Stomach (tissue), 9 donors: Measurements from ENCODE around the gene RPP30. TPM values are rescaled to one million over a fixed set of nuclear protein-coding genes. Genes with fewer than 3 reads are reported as not detected.
A peak's percentile ranks its signal among the peaks of the same experiment; 100 is the strongest.

ENCODE experiments used
- DNase-seq, 2 donors: peaks; one replicate each; pipeline versions ENCODE4 v3.0.0 to v3.0.0-alpha.2; 2013 to 2019
- H3K27ac ChIP-seq, 5 donors: fragments of 200-600 bp in 4 of 5; sonication (generic) in 4 of 5; one replicate each; pipeline ENCODE4 v1.5.1; 2013 to 2019; ENCODE audit warnings: mild to moderate bottlenecking in 1 of 5, moderate library complexity in 1 of 5
- H3K27me3 ChIP-seq, 3 donors: fragments of 200-600 bp; sonication (generic); one replicate each; pipeline ENCODE4 v1.5.1; 2017 to 2019; ENCODE audit warnings: mixed run types in 1 of 3
- H3K36me3 ChIP-seq, 4 donors: fragments of 200-600 bp; sonication (generic); 1 replicate in 3 of 4; 2 replicates in 1 of 4; pipeline ENCODE4 v1.5.1; 2016 to 2019
- H3K4me1 ChIP-seq, 4 donors: fragments of 200-600 bp; sonication (generic); one replicate each; pipeline ENCODE4 v1.5.1; 2016 to 2019
- H3K4me3 ChIP-seq, 4 donors: fragments of 200-600 bp; sonication (generic) in 3 of 4; one replicate each; pipeline ENCODE4 v1.5.1; 2016 to 2019; ENCODE audit warnings: mild to moderate bottlenecking in 1 of 4
- H3K9me3 ChIP-seq, 4 donors: fragments of 200-600 bp; sonication (generic); one replicate each; pipeline ENCODE4 v1.5.1; 2016 to 2019
- CTCF ChIP-seq, 7 experiments: fragments of 450-650 bp in 4 of 7; fragments of 200-600 bp in 3 of 7; sonication (generic) in 3 of 7; IDR thresholded peaks; one replicate each; pipeline ENCODE4 v1.5.1; 2016 to 2019; ENCODE audit warnings: antibody characterized with exemption in 7 of 7, control low read depth in 2 of 7, mild to moderate bottlenecking in 1 of 7
- EP300 ChIP-seq: sonication (generic); formaldehyde crosslinking; IDR thresholded peaks from one replicate; pipeline ENCODE4 v1.6.1; 2017; ENCODE audit warnings: antibody characterized with exemption
- POLR2A ChIP-seq, 4 donors: fragments of 450-650 bp; IDR thresholded peaks; one replicate each; pipeline ENCODE4 v1.6.1; 2016; ENCODE audit warnings: antibody characterized with exemption in 4 of 4, control low read depth in 2 of 4, mild to moderate bottlenecking in 1 of 4, moderate library complexity in 1 of 4
- POLR2AphosphoS5 ChIP-seq, 3 donors: sonication (generic); formaldehyde crosslinking; IDR thresholded peaks; one replicate each; pipeline ENCODE4 v1.6.1; 2016; ENCODE audit warnings: antibody characterized with exemption in 3 of 3
- WGBS, 5 donors: extraction: QIAGEN DNeasy Blood & Tissue Kit in 3 of 5; methylation state at CpG; one replicate each; pipeline versions ENCODE4 v1.1.5 to v1.1.7; 2013 to 2018; 5-methylcytosine and 5-hydroxymethylcytosine counted together
- intact Hi-C: fragments of 100-400 bp; cut with DNase I; formaldehyde crosslinking; loops from one replicate; pipeline ENCODE4 v1.15.1; 2023; ENCODE audit warnings: low total_unique reads
- polyA plus RNA-seq, 3 donors: library from polyadenylated mRNA; stranded (reverse); fragments of 200-250 nt; gene quantifications; one replicate each; pipeline ENCODE4 v1.2.3, GENCODE V29; 2013
- small RNA-seq, 4 donors: library from RNA; depleted of rRNA; stranded (forward); fragments of <200 nt; gene quantifications; one replicate each; pipeline ENCODE3, GENCODE V24; 2016
- total RNA-seq, 5 donors: library from RNA; depleted of rRNA; stranded (reverse); fragments of >200 nt; gene quantifications; one replicate each; pipeline versions ENCODE4 v1.1.0 to v1.2.3, GENCODE V29; 2014 to 2016
- donor health status: healthy with polysubstance abuse.
- donor health status: Bipolar disorder and iron deficiency.
- donor health status: healthy.

Gene RPP30
- total and polyA plus RNA-seq, 8 donors = 8.8 to 53.4 (median 24.1) TPM

GRCh38 chr10:90944749-90945148, 73.0 kb downstream of the RPP30 start:
- Histone ChIP-seq H3K36me3 (no peaks in the 10 kb centered on the region), H3K4me1 (no peaks in the 10 kb centered on the region), H3K27me3 (no peaks in the 10 kb centered on the region), H3K4me3 (no peak overlapping the region), H3K9me3 (no peaks in the 10 kb centered on the region), H3K27ac (no peak overlapping the region)
- DNase-seq = no peak
- 0 to 37% (median 24%) methylated on average over 1 of the region's 1 CpG for WGBS, 5 donors
- no peak for TF ChIP-seq POLR2A (IDR thresholded peaks at IDR 0.05)
- TF ChIP-seq CTCF (IDR thresholded peaks at IDR 0.05) = no peak
- no peak for TF ChIP-seq POLR2AphosphoS5 (IDR thresholded peaks at IDR 0.05)
- TF ChIP-seq EP300 = no peak
- intact Hi-C loops = no loop called here

GRCh38 chr10:90945491-90946070, 73.8 kb downstream of the RPP30 start:
- Histone ChIP-seq H3K27me3 (no peaks in the 10 kb centered on the region), H3K9me3 (no peaks in the 10 kb centered on the region), H3K27ac (no peak overlapping the region), H3K36me3 (no peaks in the 10 kb centered on the region), H3K4me3 (no peak overlapping the region), H3K4me1 (no peaks in the 10 kb centered on the region)
- intact Hi-C loops = no loop called here
- peak in 1 of 2 donors; percentile 36 for DNase-seq
- no peak for TF ChIP-seq CTCF (IDR thresholded peaks at IDR 0.05)
- no peak for TF ChIP-seq POLR2A (IDR thresholded peaks at IDR 0.05)
- TF ChIP-seq EP300 = no peak
- TF ChIP-seq POLR2AphosphoS5 (IDR thresholded peaks at IDR 0.05) = no peak
- 77 to 90% (median 89%) methylated on average over 4 of the region's 4 CpGs for WGBS, 5 donors

- intact Hi-C loops = no loop called here
Measured at GRCh38 chr10:90947030-90947960, 75.5 kb downstream of the RPP30 start.

More at GRCh38 chr10:90947030-90947960, 75.5 kb downstream of the RPP30 start:
- 75 to 86% (median 84%) methylated on average over 5 of the region's 5 CpGs for WGBS, 5 donors
- no peaks in the 10 kb centered on the region for H3K4me1 ChIP-seq
- no peak for DNase-seq
- H3K9me3 ChIP-seq = no peaks in the 10 kb centered on the region
- TF ChIP-seq CTCF (IDR thresholded peaks at IDR 0.05) = no peak
- TF ChIP-seq EP300 = no peak
- H3K4me3 ChIP-seq = no peak overlapping the region
- no peak overlapping the region for H3K27ac ChIP-seq
- no peaks in the 10 kb centered on the region for H3K36me3 ChIP-seq
- H3K27me3 ChIP-seq = no peaks in the 10 kb centered on the region

Small RNA genes within 50 kb of the gene (small RNA-seq; reads per million reads assigned to genes)
- gene RF00019 (0 reads per million in 4 donors), gene RNU6-740P (0 reads per million in 4 donors)

Other genes starting within 250 kb of the RPP30 start
- 1 to 10 TPM in 3 of 5 donors, not detected in 2; 3.0 to 7.1 (median 5.5) TPM for gene HTR7, start 13.9 kb upstream of the RPP30 start, total RNA-seq
- gene HTR7, start 13.9 kb upstream of the RPP30 start, polyA plus RNA-seq = under 1 TPM; 0.28 to 0.56 (median 0.31) TPM
- 1 to 10 TPM in 1 of 5 donors, under 1 TPM in 1, not detected in 3; 0.87 to 1.5 TPM for gene ANKRD1, start 49.1 kb downstream of the RPP30 start, total RNA-seq
- gene ANKRD1, start 49.1 kb downstream of the RPP30 start, polyA plus RNA-seq = 10 to 100 TPM in 1 of 3 donors, 1 to 10 TPM in 1, under 1 TPM in 1; 0.73 to 12.5 (median 1.7) TPM